Stimulated activated naive CD4-positive, alpha-beta T cell (primary cell): ENCODE measurements around the gene PRICKLE3.
"Not testable (repeated sequence)": the region's sequence is repeated elsewhere in the genome, so short reads cannot be mapped to it uniquely, and the experiment has no call there.

Experiments
- DNase-seq, 6 experiments: peaks; one replicate each; lab custom pipeline; 2025; lab: John Stamatoyannopoulos, UW

PRICKLE3 gene

DNA sequence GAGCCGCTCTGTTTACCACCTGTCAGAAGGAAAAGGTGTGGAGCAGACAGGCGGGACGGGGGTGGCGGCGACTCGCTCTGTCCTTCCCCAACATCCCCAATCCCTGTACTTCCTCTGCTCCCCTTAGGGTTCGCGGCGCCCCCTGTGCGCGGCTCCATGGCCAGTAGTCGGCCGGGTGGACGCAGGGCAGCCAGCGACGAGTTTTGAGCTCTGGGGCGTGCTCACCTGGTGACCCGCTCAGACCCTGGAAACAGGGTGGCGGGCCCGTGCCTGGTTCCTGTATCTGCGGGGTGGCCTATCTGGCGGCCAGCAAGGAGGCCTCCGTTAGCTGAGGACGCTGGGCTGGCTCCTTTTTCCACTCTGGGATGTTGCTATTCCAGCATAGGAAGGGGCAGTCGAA lies 29.0 kb downstream of the PRICKLE3 start:
- no peak for DNase-seq

DNA sequence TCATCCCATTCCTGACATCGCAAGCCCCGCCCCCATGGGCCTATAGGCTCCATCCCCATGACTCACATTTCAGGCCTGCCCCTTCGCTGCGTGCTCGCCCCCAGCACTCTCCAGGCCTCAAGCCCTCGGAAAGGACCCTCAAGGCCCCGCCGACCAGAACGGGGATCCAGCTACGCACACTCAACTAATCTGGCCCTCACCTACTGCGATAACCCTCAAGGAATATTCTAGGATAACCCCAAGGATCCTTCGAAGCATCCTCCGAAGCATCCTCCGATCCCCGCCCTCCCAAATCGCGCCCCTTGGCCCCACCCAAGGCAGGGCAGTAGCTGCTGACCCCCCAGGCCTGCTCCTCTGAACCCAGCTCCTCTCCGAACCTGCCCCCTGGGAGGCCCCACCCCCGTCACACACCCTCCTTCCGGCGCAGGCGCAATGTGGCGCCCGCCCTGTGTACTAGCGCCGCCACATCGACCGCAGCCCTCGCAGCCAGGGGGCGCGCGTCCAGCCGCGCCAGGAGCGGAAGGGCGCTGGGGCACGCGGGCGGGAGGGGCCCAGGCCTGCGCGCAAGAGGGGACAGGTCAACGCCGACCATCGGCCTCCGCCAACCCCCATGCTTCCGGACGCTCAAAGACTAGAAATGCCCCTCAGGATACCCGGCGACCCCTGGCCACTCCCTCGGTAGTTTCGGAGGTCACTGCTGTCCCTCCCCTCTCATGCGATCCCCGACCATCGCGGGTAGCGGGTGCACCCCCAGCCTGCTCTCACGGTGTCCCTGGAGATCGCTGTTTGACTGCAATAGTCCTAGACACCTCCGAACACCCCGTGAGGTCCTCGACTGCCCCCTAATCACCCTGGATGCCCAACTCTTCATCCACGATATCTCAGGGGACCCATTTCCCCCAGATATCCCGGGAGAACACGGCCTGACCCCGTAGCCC lies 30.0 kb downstream of the PRICKLE3 start:
- peak; percentile 66 to 85 (median 77) for DNase-seq

DNA sequence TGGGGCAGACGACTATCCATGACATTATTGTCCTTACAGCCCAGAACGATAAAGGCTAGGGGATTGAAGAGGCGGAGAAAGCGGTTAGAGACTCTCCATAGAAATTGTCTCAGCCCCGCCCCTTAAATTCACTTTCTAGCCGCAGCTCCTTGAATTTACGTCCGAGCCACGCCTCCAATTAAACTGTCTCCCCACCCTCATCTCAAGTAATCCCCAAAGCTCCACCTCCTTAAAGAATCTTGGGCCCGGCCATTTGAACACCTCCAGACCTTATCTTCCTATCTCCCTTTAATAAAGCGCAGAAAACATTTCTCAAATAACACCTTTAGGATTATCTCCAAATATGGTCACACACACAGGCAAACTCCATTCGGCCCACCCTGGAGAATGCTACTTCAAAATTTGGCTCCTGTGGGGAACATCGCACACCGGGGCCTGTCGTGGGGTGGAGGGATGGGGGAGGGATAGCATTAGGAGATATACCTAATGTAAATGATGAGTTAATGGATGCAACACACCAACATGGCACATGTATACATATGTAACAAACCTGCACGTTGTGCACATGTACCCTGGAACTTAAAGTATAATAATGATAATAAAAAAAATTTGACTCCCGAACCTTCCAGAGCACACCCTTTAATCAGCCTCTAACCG lies 30.8 kb downstream of the PRICKLE3 start:
- DNase-seq: peak in 1 of 6 experiments; percentile 31

DNA sequence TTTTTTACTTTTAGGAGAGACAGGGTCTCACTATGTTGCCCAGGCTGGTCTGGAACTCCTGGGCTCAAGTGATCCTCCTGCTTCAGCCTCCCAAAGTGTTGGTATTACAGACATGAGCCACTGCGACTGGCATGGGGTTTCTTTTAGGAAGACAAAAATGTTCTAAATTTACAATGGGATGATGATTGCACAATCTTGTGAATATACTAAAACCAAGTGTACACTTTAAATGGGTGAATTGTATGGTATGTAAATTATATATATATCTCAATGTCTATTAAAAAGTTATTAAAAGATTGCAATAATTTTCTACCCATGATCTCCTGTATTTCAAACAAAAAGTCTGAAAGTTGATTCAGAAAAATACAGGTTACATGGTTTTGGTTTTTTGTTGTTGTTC lies 32.7 kb downstream of the PRICKLE3 start:
- DNase-seq: no peak

DNA sequence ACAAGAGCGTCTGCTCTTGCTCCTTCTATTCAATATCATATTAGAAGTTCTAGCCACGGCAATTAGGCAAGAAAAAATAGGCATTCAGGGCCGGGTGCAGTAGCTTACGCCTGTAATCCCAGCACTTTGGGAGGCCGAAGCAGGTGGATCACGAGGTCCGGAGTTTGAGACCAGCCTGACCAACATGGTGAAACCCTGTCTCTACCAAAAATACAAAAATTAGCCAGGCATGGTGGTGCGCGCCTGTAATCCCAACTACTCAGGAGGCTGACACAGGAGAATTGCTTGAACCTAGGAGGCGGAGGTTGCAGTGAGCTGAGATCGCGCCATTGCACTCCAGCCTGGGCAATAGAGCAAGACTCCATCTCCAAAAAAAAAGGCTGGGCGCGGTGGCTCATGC lies 36.9 kb downstream of the PRICKLE3 start:
- not testable (repeated sequence) for DNase-seq

DNA sequence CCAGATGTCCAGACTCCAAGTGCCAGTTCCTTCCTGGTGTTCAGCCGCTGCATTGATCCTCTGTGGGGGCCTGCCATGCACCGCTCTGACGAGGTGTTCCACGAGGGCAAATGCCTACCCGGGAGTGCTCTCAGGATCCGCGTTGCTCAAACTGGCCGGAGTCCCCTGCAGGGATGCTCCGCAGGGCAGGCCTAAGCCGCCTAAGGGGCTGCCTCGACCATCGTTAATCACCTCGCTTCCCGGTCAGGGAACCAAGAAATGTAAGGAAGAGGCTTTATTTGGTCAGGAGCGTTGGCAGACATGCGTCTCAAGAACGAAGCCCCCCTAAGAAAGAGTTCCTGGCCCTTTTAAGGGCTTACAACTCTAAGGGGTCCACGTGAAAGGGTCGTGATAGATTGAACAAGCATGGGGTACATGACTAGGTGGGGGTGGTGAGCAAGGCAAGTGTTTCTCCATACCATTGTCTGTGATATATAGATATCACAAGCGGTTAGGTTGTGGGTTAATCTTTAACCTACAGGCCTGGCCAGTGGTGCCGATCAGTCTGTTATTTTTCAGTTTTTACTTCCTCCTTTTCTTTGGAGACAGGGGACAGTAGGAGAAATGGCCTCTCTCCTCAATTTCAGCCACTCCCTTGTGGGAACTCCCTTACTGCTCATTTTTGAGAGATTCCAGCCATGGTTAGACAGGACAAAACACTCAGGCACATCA lies 37.6 kb downstream of the PRICKLE3 start:
- DNase-seq: not testable (repeated sequence)

DNA sequence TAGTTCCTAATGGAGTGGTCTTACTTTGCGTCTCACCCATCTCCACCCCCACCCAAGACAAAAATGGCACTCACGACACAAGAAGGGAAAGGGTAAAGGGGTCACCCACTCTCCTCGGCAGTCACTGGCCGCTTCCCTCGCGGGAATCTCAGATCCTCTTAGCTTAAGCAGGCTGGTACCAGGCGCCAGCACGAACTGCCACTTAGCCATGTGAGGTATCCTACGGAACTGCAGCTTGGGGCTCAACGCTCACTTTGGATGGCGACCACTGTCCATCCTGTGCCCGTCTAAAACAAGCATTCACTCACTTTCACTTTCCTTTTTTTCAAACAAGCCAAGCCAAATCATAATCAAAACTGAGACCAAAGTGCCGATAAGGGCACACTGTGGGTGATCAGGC lies 38.2 kb downstream of the PRICKLE3 start:
- DNase-seq: no peak

DNA sequence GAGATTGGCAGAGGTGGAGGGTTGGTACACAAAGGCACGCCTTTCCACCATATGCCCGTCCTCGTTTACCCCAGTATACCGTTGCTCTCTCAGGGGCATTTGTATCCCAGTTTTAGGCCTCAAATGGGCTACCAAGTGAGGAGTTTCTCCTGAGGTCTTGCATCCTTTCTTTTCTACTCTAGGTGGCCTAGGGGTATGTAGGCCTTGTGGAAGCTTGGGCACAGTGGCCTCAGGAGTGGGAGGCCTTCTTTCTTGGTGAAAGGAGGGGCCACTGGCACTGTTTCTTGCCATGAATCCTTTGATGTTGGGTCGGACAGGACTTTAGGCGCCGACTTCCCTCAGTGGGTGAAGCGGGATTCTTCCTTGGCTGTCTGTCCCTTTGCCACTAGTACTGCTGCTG lies 38.9 kb downstream of the PRICKLE3 start:
- DNase-seq: no peak

DNA sequence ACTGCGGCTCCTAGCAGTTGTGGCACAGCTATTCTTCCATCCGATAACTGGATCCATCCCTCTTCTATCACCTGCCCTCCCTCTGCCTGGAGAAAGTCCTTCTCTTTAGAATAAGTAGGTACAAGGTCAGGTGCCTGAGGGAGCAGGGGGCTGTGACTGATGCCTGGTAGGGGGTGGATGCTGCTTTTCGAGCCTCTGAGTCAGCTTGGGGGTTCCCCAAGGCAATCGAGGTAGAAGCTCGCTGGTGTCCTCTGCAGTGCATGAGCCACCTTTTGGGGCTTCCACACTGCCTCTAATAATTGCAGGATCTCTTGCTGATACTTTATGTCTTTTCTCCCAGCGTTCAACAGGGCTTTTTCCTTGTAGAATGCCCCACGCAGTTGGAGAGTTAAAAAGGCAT lies 43.0 kb downstream of the PRICKLE3 start:
- not testable (repeated sequence) for DNase-seq

DNA sequence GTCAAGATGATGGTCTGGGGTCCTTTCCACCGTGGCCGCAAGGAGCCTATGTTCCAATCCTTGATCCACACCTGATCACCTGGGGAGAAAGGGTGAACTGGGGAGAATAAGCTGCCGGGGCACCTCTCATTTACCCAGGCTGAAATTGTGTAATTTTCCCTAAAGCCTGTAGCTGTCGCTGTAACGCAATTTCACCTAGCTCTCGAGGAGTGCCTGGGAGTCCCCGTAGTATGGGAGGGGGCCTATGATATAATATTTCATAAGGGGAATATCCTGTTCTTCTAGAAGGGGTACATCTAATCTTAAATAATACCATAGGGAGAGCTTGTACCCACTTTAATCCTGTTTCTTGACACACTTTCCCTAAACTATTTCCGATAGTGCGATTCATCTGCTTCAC lies 43.9 kb downstream of the PRICKLE3 start:
- DNase-seq: not testable (repeated sequence)

DNA sequence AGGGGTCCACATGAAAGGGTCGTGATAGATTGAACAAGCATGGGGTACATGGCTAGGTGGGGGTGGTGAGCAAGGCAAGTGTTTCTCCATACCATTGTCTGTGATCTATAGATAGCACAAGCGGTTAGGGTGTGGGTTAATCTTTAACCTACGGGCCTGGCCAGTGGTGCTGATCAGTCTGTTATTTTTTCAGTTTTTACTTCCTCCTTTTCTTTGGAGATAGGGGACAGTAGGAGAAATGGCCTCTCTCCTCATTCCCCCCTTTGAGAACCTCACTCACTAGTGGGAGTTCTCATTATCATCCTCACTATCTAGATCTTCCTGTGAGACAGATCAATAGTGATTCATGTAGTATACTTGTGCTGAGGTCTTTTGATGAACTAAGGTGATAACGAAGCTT lies 46.5 kb downstream of the PRICKLE3 start:
- no peak for DNase-seq

DNA sequence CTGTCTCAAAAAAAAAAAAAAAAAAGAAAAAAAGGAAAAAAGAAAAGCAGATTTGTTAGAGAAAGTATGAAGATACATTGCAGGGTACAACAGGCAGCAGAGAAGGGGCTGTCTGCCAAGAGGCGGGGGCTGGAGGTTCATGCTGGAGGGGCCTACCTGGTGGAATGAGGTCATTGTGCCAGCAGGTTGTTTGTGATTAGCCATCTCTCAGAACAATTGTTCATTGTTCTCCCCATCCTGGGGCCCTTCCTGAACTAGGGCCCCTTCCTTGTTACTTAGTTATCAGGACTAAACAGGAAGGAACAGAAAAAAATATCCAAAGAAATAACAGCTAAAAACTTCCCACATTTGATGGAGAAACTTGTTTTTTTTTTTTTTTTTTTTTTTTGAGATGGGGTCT lies 48.7 kb downstream of the PRICKLE3 start:
- DNase-seq: no peak

DNA sequence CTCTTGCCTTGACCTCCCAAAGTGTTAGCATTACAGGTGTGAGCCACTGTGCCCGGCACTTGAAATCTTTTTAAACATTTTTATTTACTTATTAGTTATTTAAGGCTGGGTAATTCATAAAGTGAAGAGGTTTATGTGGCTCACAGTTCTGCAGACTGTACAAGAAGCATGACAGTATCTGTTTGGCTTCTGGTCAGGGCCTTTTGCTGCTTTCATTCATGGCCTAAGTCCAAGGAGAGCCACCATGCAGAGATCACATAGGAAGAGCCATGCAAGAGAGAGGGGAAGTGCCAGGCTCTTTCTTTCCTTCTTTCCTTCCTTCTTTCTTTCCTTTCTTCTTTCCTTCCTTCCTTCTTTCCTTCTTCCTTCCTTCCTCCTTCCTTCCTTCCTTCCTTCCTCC lies 52.4 kb downstream of the PRICKLE3 start:
- no peak for DNase-seq

DNA sequence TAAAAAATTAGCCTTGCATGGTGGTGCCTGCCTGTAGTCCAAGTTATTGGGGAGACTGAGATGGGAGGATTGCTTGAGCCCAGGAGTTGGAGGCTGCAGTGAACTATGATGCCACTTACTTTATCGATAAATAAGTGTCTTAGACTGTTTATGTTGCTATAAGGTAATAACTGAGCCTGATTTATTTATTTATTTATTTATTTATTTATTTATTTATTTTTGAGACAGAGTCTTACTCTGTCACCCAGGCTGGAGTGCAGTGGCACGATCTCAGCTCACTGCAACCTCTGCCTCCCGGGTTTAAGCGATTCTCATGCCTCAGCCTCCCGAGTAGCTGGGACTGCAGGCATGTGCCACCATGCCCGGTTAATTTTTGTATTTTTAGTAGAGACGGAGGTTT lies 53.9 kb downstream of the PRICKLE3 start:
- DNase-seq: not testable (repeated sequence)

DNA sequence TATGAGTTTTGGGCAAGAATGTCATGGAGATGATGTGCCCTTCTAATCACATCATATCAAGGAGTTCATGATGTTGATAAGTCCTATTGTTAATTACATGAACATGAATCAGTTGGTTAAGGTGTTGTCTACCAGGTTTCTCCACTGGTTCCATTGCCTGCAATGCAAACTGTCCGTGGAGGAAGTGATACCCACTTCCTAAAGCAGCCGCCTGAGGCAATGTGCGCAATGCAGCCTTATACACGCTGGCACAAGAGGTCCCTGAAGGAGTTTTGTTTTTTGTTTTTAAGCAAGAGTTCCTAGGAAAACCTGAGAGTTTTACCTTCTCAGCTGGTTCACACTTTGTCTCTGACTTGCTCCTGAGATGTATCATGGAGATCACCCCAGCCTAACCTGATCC lies 56.7 kb downstream of the PRICKLE3 start:
- DNase-seq: no peak

DNA sequence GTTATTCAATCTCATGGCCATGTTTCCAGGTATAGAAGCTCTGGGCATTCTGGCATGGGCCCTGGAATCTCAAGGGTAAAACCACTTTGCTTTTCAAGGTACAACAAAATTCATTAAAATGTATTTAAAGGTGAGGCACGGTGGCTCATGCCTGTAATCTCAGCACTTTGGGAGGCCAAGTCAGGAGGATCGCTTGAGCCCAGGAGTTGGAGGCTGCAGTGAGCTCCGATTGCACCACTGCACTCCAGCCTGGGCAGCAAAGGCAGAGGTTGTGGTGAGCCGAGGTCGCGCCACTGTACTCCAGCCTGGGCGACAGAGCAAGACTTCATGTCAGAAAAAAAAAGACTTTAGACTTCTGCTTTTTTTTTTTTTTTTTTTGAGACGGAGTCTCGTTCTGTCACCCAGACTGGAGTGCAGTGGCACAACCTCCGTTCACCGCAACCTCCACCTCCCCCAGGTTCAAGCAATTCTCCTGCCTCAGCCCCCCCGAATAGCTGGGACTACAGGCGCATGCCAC lies 58.4 kb downstream of the PRICKLE3 start:
- DNase-seq: not testable (repeated sequence)
